Breast epithelium (tissue), 3 donors: ENCODE results near the gene FSTL4.

ENCODE experiments used
- POLR2A ChIP-seq: fragments of 450-650 bp; IDR thresholded peaks from one replicate; pipeline ENCODE4 v1.6.1; 2016; ENCODE audit warnings: antibody characterized with exemption, mild to moderate bottlenecking, moderate library complexity
- POLR2AphosphoS5 ChIP-seq, 3 donors: sonication (generic); formaldehyde crosslinking; IDR thresholded peaks; one replicate each; pipeline ENCODE4 v1.6.1; 2017; ENCODE audit warnings: antibody characterized with exemption in 3 of 3

GRCh38 chr5:133309166-133309795, 303.1 kb downstream of the FSTL4 start:
- TF ChIP-seq POLR2A (no peak), POLR2AphosphoS5 (IDR thresholded peaks at IDR 0.05) (no peak)
